ENCODE data around the gene ATF6.

ATF6 gene

DNA sequence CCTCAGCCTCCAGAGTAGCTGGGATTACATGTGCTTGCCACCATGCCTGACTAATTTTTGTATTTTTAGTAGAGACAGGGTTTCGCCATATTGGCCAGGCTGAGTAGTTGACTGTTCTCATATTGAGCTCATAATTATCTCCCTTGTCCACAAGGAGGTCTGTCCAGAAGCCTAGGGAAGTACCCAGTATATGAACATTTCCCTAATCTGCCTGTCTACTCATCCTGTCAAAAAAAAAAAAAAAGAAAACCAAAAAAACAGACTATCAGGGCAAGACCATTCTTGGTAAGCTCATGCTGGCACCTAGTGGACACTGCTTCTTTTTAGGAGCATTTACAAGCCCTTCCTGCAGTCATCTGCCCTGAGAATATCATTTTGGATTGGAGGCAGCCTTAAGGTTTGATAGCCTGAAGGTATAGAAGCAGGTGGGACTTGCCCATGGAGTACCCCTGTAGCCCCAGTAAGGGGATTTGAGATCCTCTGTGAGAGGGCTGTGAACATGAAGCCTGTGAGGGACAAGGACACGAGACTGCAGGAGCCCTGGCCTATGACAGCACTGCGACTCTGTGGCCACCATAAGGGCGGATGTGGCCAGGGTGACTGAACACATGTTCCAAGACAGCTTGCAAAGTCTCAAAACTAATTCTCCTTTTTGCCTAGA, 27.4 kb upstream of the ATF6 start:
- Histone ChIP-seq H3K27ac (no peak overlapping the region), H3K9me3 (ENCODE audit: severe bottlenecking) (no peaks in the 10 kb centered on the region), H3K4me3 (ENCODE audit: low read depth, low read length) (no peak overlapping the region), H3K36me3 (no peaks in the 10 kb centered on the region), H3K27me3 (ENCODE audit: insufficient read depth, low read depth, severe bottlenecking) (peaks cover 100% of the 10 kb centered on the region)
- TF ChIP-seq, protein P1, sequence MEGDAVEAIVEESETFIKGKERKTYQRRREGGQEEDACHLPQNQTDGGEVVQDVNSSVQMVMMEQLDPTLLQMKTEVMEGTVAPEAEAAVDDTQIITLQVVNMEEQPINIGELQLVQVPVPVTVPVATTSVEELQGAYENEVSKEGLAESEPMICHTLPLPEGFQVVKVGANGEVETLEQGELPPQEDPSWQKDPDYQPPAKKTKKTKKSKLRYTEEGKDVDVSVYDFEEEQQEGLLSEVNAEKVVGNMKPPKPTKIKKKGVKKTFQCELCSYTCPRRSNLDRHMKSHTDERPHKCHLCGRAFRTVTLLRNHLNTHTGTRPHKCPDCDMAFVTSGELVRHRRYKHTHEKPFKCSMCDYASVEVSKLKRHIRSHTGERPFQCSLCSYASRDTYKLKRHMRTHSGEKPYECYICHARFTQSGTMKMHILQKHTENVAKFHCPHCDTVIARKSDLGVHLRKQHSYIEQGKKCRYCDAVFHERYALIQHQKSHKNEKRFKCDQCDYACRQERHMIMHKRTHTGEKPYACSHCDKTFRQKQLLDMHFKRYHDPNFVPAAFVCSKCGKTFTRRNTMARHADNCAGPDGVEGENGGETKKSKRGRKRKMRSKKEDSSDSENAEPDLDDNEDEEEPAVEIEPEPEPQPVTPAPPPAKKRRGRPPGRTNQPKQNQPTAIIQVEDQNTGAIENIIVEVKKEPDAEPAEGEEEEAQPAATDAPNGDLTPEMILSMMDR (IDR thresholded peaks at IDR 0.05; ENCODE audit: low read depth, low read length) = peak; percentile 37; the same call in 1 of the 2 replicates
- DNase-seq = no peak

DNA sequence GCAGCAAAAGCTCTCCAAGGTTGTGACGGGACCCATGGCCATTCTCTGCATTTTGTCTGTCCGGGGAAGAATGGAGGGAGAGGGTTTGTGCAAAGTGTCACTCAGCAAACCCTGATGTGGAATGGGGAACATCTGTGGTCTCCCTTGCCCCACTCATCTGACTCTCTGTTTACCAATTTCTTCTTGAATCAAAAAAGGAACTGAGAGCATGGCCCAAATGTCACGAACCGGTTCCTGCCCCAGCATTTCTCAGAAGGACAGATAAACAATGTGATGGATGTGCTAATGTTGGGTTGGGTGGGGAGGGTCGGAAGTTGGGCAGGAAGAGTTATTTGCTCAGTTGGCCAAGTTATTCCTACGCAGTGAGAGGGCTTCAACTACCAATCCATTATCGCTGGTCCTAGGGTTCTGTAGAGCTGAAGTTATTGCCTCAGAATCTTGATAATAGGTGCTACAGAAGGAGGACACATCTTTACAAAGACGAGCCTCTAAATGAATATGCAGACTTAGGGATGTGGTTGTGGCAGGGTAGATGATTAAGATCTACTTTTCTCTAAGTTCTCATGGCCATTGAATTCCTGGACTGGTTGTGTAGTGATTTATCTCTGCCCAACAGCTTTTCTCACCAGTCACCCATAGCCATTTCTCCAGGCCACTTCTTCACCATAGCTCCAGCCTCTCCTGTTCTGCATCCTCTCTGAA, 26.1 kb upstream of the ATF6 start:
- DNase-seq = no peak
- no peak overlapping the region for H3K27ac ChIP-seq
- H3K36me3 ChIP-seq = no peaks in the 10 kb centered on the region
- no peak overlapping the region for H3K4me3 ChIP-seq (ENCODE audit: low read depth, low read length)
- H3K27me3 ChIP-seq (ENCODE audit: insufficient read depth, low read depth, severe bottlenecking) = peaks cover 99% of the 10 kb centered on the region
- TF ChIP-seq, protein P1 (IDR thresholded peaks at IDR 0.05; ENCODE audit: low read depth, low read length) = no peak
- no peaks in the 10 kb centered on the region for H3K9me3 ChIP-seq (ENCODE audit: severe bottlenecking)

DNA sequence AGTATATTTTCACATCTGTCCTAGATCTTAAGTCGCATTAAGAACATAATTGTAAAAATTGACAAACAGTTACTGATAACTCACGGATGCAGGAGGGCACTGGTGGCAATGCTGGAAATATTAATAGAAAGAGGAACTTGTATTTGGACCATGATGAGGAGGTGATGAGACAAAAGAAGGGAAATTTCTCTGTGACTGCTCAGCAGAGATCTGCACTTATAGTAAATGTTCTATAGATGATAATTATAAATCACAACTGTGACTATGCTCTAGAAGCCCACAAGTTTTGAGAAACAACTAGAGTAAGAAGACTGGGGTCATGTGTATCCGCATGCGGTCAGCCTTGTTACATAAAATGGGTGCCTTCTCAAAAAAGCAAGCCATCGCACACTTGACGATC, 25.2 kb upstream of the ATF6 start:
- no peak for DNase-seq
- Histone ChIP-seq H3K27ac (no peak overlapping the region), H3K9me3 (ENCODE audit: severe bottlenecking) (no peaks in the 10 kb centered on the region), H3K4me3 (ENCODE audit: low read depth, low read length) (no peak overlapping the region), H3K27me3 (ENCODE audit: insufficient read depth, low read depth, severe bottlenecking) (peaks cover 99% of the 10 kb centered on the region), H3K36me3 (no peaks in the 10 kb centered on the region)
- TF ChIP-seq, protein P1 (IDR thresholded peaks at IDR 0.05; ENCODE audit: low read depth, low read length) = no peak

DNA sequence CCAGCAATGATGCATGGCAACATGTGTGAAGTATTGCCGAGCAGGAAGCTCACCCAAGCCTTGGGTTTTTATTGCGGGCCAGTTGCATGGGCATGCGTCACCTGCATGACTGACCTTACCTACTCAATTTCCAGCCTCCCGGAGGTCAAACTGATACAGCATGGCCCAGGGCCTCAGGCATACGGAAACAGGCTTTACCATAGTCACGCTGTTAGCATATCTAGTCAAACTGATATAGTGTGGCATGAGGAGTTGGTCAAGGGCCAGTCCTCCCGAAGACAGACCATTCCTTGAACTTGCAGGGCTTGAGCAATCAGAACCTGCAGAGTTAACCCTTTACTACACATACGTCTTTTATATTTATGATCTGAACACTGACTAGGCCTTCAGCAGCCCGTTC, 22.9 kb upstream of the ATF6 start:
- Histone ChIP-seq H3K9me3 (ENCODE audit: severe bottlenecking) (no peaks in the 10 kb centered on the region), H3K4me3 (ENCODE audit: low read depth, low read length) (no peak overlapping the region), H3K27me3 (ENCODE audit: insufficient read depth, low read depth, severe bottlenecking) (peaks cover 96% of the 10 kb centered on the region), H3K27ac (no peak overlapping the region), H3K36me3 (no peaks in the 10 kb centered on the region)
- TF ChIP-seq, protein P1 (IDR thresholded peaks at IDR 0.05; ENCODE audit: low read depth, low read length) = no peak
- no peak for DNase-seq

DNA sequence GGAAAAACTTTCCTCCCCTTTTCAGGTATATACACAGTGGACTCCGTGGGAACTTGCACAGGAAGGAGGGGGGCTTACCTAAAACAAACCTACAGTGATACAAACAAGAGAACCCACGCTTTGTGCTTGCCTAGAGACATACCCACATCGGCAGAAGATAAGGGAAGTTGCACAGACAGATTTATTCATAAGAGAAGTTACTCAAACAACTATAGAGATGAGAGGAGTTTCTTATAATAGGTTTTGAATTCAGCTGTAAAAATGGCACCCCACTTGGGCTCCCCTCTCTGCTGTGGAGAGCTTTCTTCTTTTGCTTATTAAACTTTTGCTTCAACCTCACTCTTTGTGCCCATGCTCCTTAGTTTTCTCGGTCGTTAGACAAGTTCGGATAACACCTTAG, 18.3 kb upstream of the ATF6 start:
- peaks cover 54% of the 10 kb centered on the region for H3K27me3 ChIP-seq (ENCODE audit: insufficient read depth, low read depth, severe bottlenecking)
- DNase-seq = no peak

More for the DNA sequence above, 18.3 kb upstream of the ATF6 start:
- peaks cover 25% of the 10 kb centered on the region for H3K36me3 ChIP-seq
- H3K27ac ChIP-seq = no peak overlapping the region
- H3K4me3 ChIP-seq (ENCODE audit: low read depth, low read length) = no peak overlapping the region
- TF ChIP-seq, protein P1 (IDR thresholded peaks at IDR 0.05; ENCODE audit: low read depth, low read length) = no peak
- H3K9me3 ChIP-seq (ENCODE audit: severe bottlenecking) = no peaks in the 10 kb centered on the region
